GM19395 (cell line): ENCODE measurements around the gene GRAMD1B.

Source experiments
- ATAC-seq: cut with Tn5 transposase; IDR thresholded peaks from one replicate; pipeline ENCODE4 v1.9.1; 2021; ENCODE audit warnings: mild to moderate bottlenecking, moderate library complexity; ENCODE audit not compliant: unreplicated experiment

Gene GRAMD1B

GRCh38 chr11:123408619-123409455 lies 21.2 kb upstream of the GRAMD1B start:
- no peak for ATAC-seq

- ATAC-seq, result no peak
Measured at GRCh38 chr11:123409456-123410217, 20.4 kb upstream of the GRAMD1B start.

GRCh38 chr11:123410218-123410549 lies 19.9 kb upstream of the GRAMD1B start:
- no peak for ATAC-seq

- ATAC-seq, result no peak
Measured at GRCh38 chr11:123413636-123414035, 16.4 kb upstream of the GRAMD1B start.

- no peak for ATAC-seq
Measured at GRCh38 chr11:123416566-123416965, 13.5 kb upstream of the GRAMD1B start.

GRCh38 chr11:123418351-123419114 lies 11.5 kb upstream of the GRAMD1B start:
- no peak for ATAC-seq

GRCh38 chr11:123419731-123420452 lies 10.2 kb upstream of the GRAMD1B start:
- no peak for ATAC-seq

- no peak for ATAC-seq
Measured at GRCh38 chr11:123421589-123421988, 8.5 kb upstream of the GRAMD1B start.

GRCh38 chr11:123425367-123425766 lies 4.7 kb upstream of the GRAMD1B start:
- ATAC-seq, result no peak

GRCh38 chr11:123426789-123427188 lies 3.3 kb upstream of the GRAMD1B start:
- no peak for ATAC-seq

- no peak for ATAC-seq
Measured at GRCh38 chr11:123427405-123427804, 2.7 kb upstream of the GRAMD1B start.

- no peak for ATAC-seq
Measured at GRCh38 chr11:123428116-123428715, 1.9 kb upstream of the GRAMD1B start.

GRCh38 chr11:123429336-123429735 lies 733 bp upstream of the GRAMD1B start:
- no peak for ATAC-seq

GRCh38 chr11:123430721-123431497 lies 840 bp downstream of the GRAMD1B start:
- peak; percentile 52 for ATAC-seq

- ATAC-seq, result no peak
Measured at GRCh38 chr11:123431619-123432018, 1.6 kb downstream of the GRAMD1B start.

- ATAC-seq, result no peak
Measured at GRCh38 chr11:123434262-123434661, 4.2 kb downstream of the GRAMD1B start.

GRCh38 chr11:123434911-123435310 lies 4.8 kb downstream of the GRAMD1B start:
- ATAC-seq, result no peak

- ATAC-seq, result no peak
Measured at GRCh38 chr11:123437236-123437979, 7.3 kb downstream of the GRAMD1B start.

GRCh38 chr11:123438131-123438627 lies 8.1 kb downstream of the GRAMD1B start:
- ATAC-seq, result no peak
